ENCODE measurements around the gene FLNB. TPM values are rescaled to one million over a fixed set of nuclear protein-coding genes. Genes with fewer than 3 reads are reported as not detected.

Gene FLNB
- total and polyA plus RNA-seq, 2 of the 13 experiments (the other 11 are each of a cell fraction or from before 2014, with no cell fraction given) = 106 to 130 TPM

- peak; percentile 47; the same call in 1 of the 2 replicates for TF ChIP-seq GMEB1 (CRISPR knock-in tag; IDR thresholded peaks at IDR 0.05; ENCODE audit: borderline replicate concordance)
- TF ChIP-seq RAD51 (IDR thresholded peaks at IDR 0.05; ENCODE audit: borderline replicate concordance) = no peak
- 0 out of 2 replicates have a peak, but pooled peaks have one; percentile 48 for TF ChIP-seq WIZ (CRISPR knock-in tag; IDR thresholded peaks at IDR 0.05)
- TF ChIP-seq TAF1 (CRISPR knock-in tag; IDR thresholded peaks at IDR 0.05) = peak; percentile 34; the same call in 1 of the 2 replicates
- no peak for TF ChIP-seq ZNF138 (CRISPR knock-in tag; IDR thresholded peaks at IDR 0.05; ENCODE audit: low read depth)
- TF ChIP-seq NKX3-1 (CRISPR knock-in tag; IDR thresholded peaks at IDR 0.05) = no peak
- no peak for TF ChIP-seq TIGD3 (CRISPR knock-in tag; IDR thresholded peaks at IDR 0.05; ENCODE audit: borderline replicate concordance)
- no peak for TF ChIP-seq ISX (CRISPR knock-in tag; conservative IDR thresholded peaks at IDR 0.05)
- TF ChIP-seq CHCHD3 (CRISPR knock-in tag; IDR thresholded peaks at IDR 0.05) = no peak
- no peak for TF ChIP-seq ZNF33A (CRISPR knock-in tag; IDR thresholded peaks at IDR 0.05; ENCODE audit: borderline replicate concordance)
- TF ChIP-seq NONO (IDR thresholded peaks at IDR 0.05) = no peak
- TF ChIP-seq NONO (CRISPR knock-in tag; conservative IDR thresholded peaks at IDR 0.05) = 0 out of 2 replicates have a peak, but pooled peaks have one; percentile 27
- TF ChIP-seq AFF4 (CRISPR knock-in tag; IDR thresholded peaks at IDR 0.05) = no peak
- no peak for TF ChIP-seq RELA (CRISPR knock-in tag; IDR thresholded peaks at IDR 0.05)
- TF ChIP-seq FOXM1 (CRISPR knock-in tag; IDR thresholded peaks at IDR 0.05) = no peak
- TF ChIP-seq NFE2L2 (IDR thresholded peaks at IDR 0.05; ENCODE audit: low read length) = no peak
- TF ChIP-seq ZFP91 (CRISPR knock-in tag; IDR thresholded peaks at IDR 0.05; ENCODE audit: borderline replicate concordance) = peak; percentile 56
- TF ChIP-seq STAT5B (CRISPR knock-in tag; IDR thresholded peaks at IDR 0.05) = no peak
- TF ChIP-seq TEAD2 (CRISPR knock-in tag; IDR thresholded peaks at IDR 0.05) = no peak
- TF ChIP-seq RFX5 (IDR thresholded peaks at IDR 0.05; ENCODE audit: low read depth, low read length) = no peak
- TF ChIP-seq ZNF766 (CRISPR knock-in tag; IDR thresholded peaks at IDR 0.05; ENCODE audit: borderline replicate concordance) = no peak
- peak; percentile 93 for TF ChIP-seq ERF (CRISPR knock-in tag; IDR thresholded peaks at IDR 0.05)
- TF ChIP-seq RBM22 (optimal IDR thresholded peaks at IDR 0.05; ENCODE audit: low read length) = peak; percentile 94
- no peak for TF ChIP-seq TBP (CRISPR knock-in tag; IDR thresholded peaks at IDR 0.05)
These were observed 41.0 kb downstream of the FLNB start (continued) for GRCh38 chr3:58049143-58049785.
